ENCODE data around the gene CDIP1.

CDIP1 gene

GRCh38 chr16:4487955-4488498, 50.5 kb downstream of the CDIP1 start:
- no peak for DNase-seq

- DNase-seq, result no peak
Measured at GRCh38 chr16:4486126-4486893, 52.3 kb downstream of the CDIP1 start.

- DNase-seq, result no peak
Measured at GRCh38 chr16:4481963-4482362, 56.6 kb downstream of the CDIP1 start.

- DNase-seq, result no peak
Measured at GRCh38 chr16:4481526-4481925, 57.0 kb downstream of the CDIP1 start.

- peak; percentile 33 to 66 (median 57) for DNase-seq
Measured at GRCh38 chr16:4477966-4478365, 60.6 kb downstream of the CDIP1 start.

- DNase-seq, result peak; percentile 95 to 98 (median 98)
Measured at GRCh38 chr16:4475880-4476788, 62.4 kb downstream of the CDIP1 start, which contains the start of gene HMOX2. Gene HMOX2, plus strand, starts transcription at chr16:4476398. Its CDS starts 29,127 bp downstream, at chr16:4505525.

GRCh38 chr16:4474192-4474961, 64.2 kb downstream of the CDIP1 start, which contains the start of gene NMRAL1:
Gene NMRAL1, minus strand, starts transcription at chr16:4474625. Its CDS starts 493 bp downstream, at chr16:4474132.
- peak; percentile 89 to 94 (median 94) for DNase-seq

- no peak for DNase-seq
Measured at GRCh38 chr16:4472880-4473279, 65.7 kb downstream of the CDIP1 start.

GRCh38 chr16:4471869-4472268, 66.7 kb downstream of the CDIP1 start:
- no peak for DNase-seq

- DNase-seq, result no peak
Measured at GRCh38 chr16:4468972-4469371, 69.6 kb downstream of the CDIP1 start.

GRCh38 chr16:4467916-4468315, 70.7 kb downstream of the CDIP1 start:
- no peak for DNase-seq

GRCh38 chr16:4465977-4466779, 72.4 kb downstream of the CDIP1 start:
- no peak for DNase-seq

GRCh38 chr16:4463522-4464163, 74.9 kb downstream of the CDIP1 start:
- no peak for DNase-seq

- no peak for DNase-seq
Measured at GRCh38 chr16:4461250-4462085, 77.1 kb downstream of the CDIP1 start.

- DNase-seq, result no peak
Measured at GRCh38 chr16:4460936-4461249, 77.7 kb downstream of the CDIP1 start.

Measured in suppressor macrophage (primary cell).